A549 (cell line): ENCODE data around the gene SGCD.

ENCODE experiments used
- NR3C1 ChIP-seq: fragments of >200 bp; sonication (Bioruptor Twin); formaldehyde crosslinking; IDR thresholded peaks from 3 replicates; pipeline ENCODE4 v1.6.1; 2017
- TF ChIP-seq, protein P1 (sequence below): fragments of 150-350 bp; IDR thresholded peaks from 2 replicates; pipeline ENCODE4 v1.6.1; 2014; ENCODE audit warnings: low read depth, mild to moderate bottlenecking, low read length
- TF ChIP-seq, protein P2 (sequence below): fragments of >200 bp; sonication (Bioruptor Twin); formaldehyde crosslinking; IDR thresholded peaks from 3 replicates; pipeline ENCODE4 v1.5.1; 2016
- TF ChIP-seq, protein P3 (sequence below): fragments of 200-600 bp; sonication (generic); IDR thresholded peaks from 2 replicates; pipeline ENCODE4 v1.6.1; 2016; ENCODE audit warnings: antibody characterized with exemption, mild to moderate bottlenecking, moderate library complexity

DNA sequence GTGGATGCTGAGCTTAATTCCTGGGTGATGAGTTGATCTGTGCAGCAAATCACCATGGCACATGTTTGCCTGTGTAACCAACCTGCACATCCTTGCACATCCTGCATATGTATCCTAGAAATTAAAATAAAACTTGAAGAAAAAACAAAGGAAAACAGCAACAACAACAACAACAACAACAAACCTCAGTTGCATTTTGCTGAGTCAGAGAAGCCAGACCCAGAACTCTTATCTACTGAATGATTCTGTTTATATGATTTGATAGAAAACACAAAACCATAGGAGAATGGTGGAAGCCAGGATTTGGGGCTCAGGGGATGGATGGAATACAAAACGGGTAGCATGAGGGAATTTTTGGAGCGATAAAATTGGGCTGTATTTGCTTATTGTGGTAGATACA lies 307.3 kb downstream of the SGCD start:
- TF ChIP-seq NR3C1, result no peak
- TF ChIP-seq, protein P1, sequence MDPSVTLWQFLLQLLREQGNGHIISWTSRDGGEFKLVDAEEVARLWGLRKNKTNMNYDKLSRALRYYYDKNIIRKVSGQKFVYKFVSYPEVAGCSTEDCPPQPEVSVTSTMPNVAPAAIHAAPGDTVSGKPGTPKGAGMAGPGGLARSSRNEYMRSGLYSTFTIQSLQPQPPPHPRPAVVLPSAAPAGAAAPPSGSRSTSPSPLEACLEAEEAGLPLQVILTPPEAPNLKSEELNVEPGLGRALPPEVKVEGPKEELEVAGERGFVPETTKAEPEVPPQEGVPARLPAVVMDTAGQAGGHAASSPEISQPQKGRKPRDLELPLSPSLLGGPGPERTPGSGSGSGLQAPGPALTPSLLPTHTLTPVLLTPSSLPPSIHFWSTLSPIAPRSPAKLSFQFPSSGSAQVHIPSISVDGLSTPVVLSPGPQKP, result no peak
- TF ChIP-seq, protein P2, sequence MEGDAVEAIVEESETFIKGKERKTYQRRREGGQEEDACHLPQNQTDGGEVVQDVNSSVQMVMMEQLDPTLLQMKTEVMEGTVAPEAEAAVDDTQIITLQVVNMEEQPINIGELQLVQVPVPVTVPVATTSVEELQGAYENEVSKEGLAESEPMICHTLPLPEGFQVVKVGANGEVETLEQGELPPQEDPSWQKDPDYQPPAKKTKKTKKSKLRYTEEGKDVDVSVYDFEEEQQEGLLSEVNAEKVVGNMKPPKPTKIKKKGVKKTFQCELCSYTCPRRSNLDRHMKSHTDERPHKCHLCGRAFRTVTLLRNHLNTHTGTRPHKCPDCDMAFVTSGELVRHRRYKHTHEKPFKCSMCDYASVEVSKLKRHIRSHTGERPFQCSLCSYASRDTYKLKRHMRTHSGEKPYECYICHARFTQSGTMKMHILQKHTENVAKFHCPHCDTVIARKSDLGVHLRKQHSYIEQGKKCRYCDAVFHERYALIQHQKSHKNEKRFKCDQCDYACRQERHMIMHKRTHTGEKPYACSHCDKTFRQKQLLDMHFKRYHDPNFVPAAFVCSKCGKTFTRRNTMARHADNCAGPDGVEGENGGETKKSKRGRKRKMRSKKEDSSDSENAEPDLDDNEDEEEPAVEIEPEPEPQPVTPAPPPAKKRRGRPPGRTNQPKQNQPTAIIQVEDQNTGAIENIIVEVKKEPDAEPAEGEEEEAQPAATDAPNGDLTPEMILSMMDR, result no peak
- TF ChIP-seq, protein P3, sequence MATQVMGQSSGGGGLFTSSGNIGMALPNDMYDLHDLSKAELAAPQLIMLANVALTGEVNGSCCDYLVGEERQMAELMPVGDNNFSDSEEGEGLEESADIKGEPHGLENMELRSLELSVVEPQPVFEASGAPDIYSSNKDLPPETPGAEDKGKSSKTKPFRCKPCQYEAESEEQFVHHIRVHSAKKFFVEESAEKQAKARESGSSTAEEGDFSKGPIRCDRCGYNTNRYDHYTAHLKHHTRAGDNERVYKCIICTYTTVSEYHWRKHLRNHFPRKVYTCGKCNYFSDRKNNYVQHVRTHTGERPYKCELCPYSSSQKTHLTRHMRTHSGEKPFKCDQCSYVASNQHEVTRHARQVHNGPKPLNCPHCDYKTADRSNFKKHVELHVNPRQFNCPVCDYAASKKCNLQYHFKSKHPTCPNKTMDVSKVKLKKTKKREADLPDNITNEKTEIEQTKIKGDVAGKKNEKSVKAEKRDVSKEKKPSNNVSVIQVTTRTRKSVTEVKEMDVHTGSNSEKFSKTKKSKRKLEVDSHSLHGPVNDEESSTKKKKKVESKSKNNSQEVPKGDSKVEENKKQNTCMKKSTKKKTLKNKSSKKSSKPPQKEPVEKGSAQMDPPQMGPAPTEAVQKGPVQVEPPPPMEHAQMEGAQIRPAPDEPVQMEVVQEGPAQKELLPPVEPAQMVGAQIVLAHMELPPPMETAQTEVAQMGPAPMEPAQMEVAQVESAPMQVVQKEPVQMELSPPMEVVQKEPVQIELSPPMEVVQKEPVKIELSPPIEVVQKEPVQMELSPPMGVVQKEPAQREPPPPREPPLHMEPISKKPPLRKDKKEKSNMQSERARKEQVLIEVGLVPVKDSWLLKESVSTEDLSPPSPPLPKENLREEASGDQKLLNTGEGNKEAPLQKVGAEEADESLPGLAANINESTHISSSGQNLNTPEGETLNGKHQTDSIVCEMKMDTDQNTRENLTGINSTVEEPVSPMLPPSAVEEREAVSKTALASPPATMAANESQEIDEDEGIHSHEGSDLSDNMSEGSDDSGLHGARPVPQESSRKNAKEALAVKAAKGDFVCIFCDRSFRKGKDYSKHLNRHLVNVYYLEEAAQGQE, result no peak
